Spleen (tissue), 13 donors: Measurements from ENCODE around the gene NDUFS3. TPM values are rescaled to one million over a fixed set of nuclear protein-coding genes. Genes with fewer than 3 reads are reported as not detected.
"Not testable (repeated sequence)": the region's sequence is repeated elsewhere in the genome, so short reads cannot be mapped to it uniquely, and the experiment has no call there.

Experiments
- DNase-seq: peaks from one replicate; pipeline ENCODE4 v3.0.0-alpha.2; 2020
- H3K27ac ChIP-seq, 8 donors: fragments of 200-600 bp; sonication (generic) in 7 of 8; 1 replicate in 4 of 8; 2 replicates in 4 of 8; pipeline versions ENCODE4 v1.5.0 to v1.8.0; 2016 to 2021; ENCODE audit warnings: inconsistent platforms in 4 of 8, mild to moderate bottlenecking in 4 of 8, moderate library complexity in 1 of 8
- H3K27me3 ChIP-seq, 7 donors: fragments of 200-600 bp; sonication (generic) in 6 of 7; replicated peaks in 1 of 7; 1 replicate in 4 of 7; 2 replicates in 3 of 7; pipeline versions ENCODE4 v1.5.0 to v1.8.0; 2016 to 2021; ENCODE audit warnings: inconsistent platforms in 3 of 7, mild to moderate bottlenecking in 1 of 7
- H3K36me3 ChIP-seq, 6 donors: fragments of 200-600 bp; sonication (generic) in 5 of 6; 1 replicate in 4 of 6; 2 replicates in 2 of 6; pipeline versions ENCODE4 v1.5.0 to v1.8.0; 2016 to 2021; ENCODE audit warnings: inconsistent platforms in 2 of 6
- H3K4me1 ChIP-seq, 6 donors: fragments of 200-600 bp; sonication (generic) in 5 of 6; 1 replicate in 3 of 6; 2 replicates in 3 of 6; pipeline versions ENCODE4 v1.5.0 to v1.8.0; 2016 to 2021; ENCODE audit warnings: inconsistent platforms in 3 of 6
- H3K4me3 ChIP-seq, 8 donors: fragments of 200-600 bp; sonication (generic) in 7 of 8; 1 replicate in 4 of 8; 2 replicates in 4 of 8; pipeline versions ENCODE4 v1.5.0 to v1.8.0; 2016 to 2021; ENCODE audit warnings: inconsistent platforms in 4 of 8, mild to moderate bottlenecking in 4 of 8, moderate library complexity in 2 of 8
- H3K9me3 ChIP-seq, 8 donors: fragments of 200-600 bp; sonication (generic) in 7 of 8; 1 replicate in 4 of 8; 2 replicates in 4 of 8; pipeline versions ENCODE4 v1.5.0 to v1.8.0; 2016 to 2021; ENCODE audit warnings: inconsistent platforms in 4 of 8
- POLR2A ChIP-seq, 3 donors: fragments of 450-650 bp; IDR thresholded peaks; one replicate each; pipeline ENCODE4 v1.5.1; 2017; ENCODE audit warnings: antibody characterized with exemption in 3 of 3, mild to moderate bottlenecking in 1 of 3
- POLR2AphosphoS5 ChIP-seq, 3 donors: sonication (generic); formaldehyde crosslinking; IDR thresholded peaks; one replicate each; pipeline ENCODE4 v1.5.1; 2017; ENCODE audit warnings: antibody characterized with exemption in 3 of 3
- WGBS, 5 donors: extraction: QIAGEN DNeasy Blood & Tissue Kit in 3 of 5; methylation state at CpG; one replicate each; pipeline versions ENCODE4 v1.1.5 to v1.1.7; 2013 to 2018; 5-methylcytosine and 5-hydroxymethylcytosine counted together
- intact Hi-C: fragments of 100-400 bp; cut with DNase I; formaldehyde crosslinking; loops from one replicate; pipeline ENCODE4 v1.15.0; 2023; ENCODE audit warnings: low total_unique reads
- long read RNA-seq, 2 donors: transcript quantifications; one replicate each; lab custom pipeline, GENCODE V29; 2026
- polyA plus RNA-seq, 3 donors: library from polyadenylated mRNA; stranded (reverse); fragments of 200-250 nt; gene quantifications; one replicate each; pipeline ENCODE4 v1.2.1, GENCODE V29; 2013
- total RNA-seq, 7 donors: library from RNA; depleted of rRNA in 3 of 7; stranded (reverse); fragments of >200 nt in 3 of 7; fragmentation: NEBNext Ultra II Directional in 4 of 7; extraction: Animal tissue kit (Norgen Biotek cat#: 25700) in 4 of 7; gene quantifications; one replicate each; pipeline versions ENCODE4 v1.1.0 to v1.2.1, GENCODE V29; 2016 to 2021
- TF ChIP-seq, protein P1 (sequence below), 11 experiments: fragments of 200-600 bp in 7 of 11; fragments of 450-650 bp in 4 of 11; sonication (generic) in 4 of 11; IDR thresholded peaks in 8 of 11; conservative IDR thresholded peaks in 3 of 11; 1 replicate in 7 of 11; 2 replicates in 4 of 11; pipeline versions ENCODE4 v1.4.0 to v1.8.0; 2016 to 2021; ENCODE audit warnings: antibody characterized with exemption in 11 of 11, inconsistent platforms in 4 of 11, mild to moderate bottlenecking in 1 of 11
- donor health status: healthy with polysubstance abuse.
- donor health status: DM: no; HTN: no; CAD: no; lungs with moderate emphysema.
- donor health status: DM: no; HTN: no; CAD: no.
- donor health status: Bipolar disorder and iron deficiency.
- donor health status: healthy.
- donor health status: DM: no; HTN: no; CAD: no.
- donor health status: DM: yes; HTN: yes; CAD: no.

NDUFS3 gene
- total RNA-seq (10 to 100 TPM; 53.1 to 76.7 (median 68.5) TPM), polyA plus RNA-seq (100 to 1,000 TPM; 122 to 141 (median 137) TPM)
- long read RNA-seq, donor 1, transcript NDUFS3-201 (7 exons, 958 nt): major isoform, 38 of 48 reads
- long read RNA-seq, donor 1, partial matches to known transcripts: 6 of 48 reads
- long read RNA-seq, donor 1, other reads (novel, unspliced or antisense): 0 of 48 reads
- long read RNA-seq, donor 2, transcript NDUFS3-201 (7 exons, 958 nt): major isoform, 40 of 46 reads
- long read RNA-seq, donor 2, partial matches to known transcripts: 0 of 46 reads
- long read RNA-seq, donor 2, other reads (novel, unspliced or antisense): 0 of 46 reads

DNA sequence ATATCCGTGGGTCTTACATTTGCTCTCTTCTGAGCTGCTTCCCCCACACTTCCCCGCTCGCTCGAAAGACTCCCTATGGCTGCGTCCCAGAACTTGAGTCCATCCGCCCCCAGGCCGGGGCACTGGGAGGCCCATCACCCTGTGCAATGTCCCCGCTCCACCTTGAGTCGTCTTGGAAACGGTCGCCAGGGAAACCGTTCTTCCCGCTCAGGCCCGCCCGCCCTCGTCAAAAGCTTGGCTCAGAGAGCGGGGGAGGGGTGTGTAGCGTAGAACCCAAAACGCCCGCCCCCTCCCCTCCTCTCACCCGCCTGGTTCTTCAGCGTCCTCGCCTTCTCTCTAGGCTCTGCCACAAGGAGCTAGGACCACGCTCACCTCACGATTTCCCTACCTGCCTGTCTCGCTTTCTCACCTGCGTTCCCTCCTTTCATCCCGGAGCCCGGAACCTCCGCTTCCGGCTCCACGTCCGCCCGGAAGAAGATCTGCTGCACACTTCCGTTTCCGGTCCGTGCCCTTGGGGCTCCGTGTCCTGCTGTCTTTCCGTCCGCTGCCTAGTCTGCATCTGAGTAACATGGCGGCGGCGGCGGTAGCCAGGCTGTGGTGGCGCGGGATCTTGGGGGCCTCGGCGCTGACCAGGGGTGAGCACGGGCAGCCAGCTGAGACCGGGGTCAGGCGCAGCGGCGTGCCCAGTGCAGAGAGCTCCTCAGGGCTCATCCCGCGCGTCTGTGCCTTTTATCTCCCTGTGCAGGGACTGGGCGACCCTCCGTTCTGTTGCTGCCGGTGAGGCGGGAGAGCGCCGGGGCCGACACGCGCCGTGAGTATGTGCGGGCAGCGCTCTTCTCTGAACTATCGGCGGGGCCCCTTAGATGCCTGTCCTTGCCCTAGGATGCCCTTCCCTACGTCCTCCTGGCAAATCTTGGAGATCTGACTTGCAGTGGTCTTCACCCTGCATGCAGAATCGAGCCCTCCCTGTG, at the start of gene NDUFS3, which contains the start of gene KBTBD4:
NDUFS3 (plus strand) TSS at position 551 of the 971 bp plus-strand sequence; CDS start at position 569, 18 bp downstream.
KBTBD4 (minus strand) TSS at position 447 of the 971 bp plus-strand sequence; CDS start at position 428, 19 bp downstream.
- intact Hi-C loops: no loop called here
- Histone ChIP-seq H3K4me3 (peak within 1 kb of the TSS; percentile 82 to 98 (median 94)), H3K4me1 (peaks cover 19 to 63% (median 41%) of the 10 kb centered on the region in 6 donors), H3K36me3 (peaks cover 7 to 77% (median 61%) of the 10 kb centered on the region in 6 donors), H3K9me3 (no peaks in the 10 kb centered on the region), H3K27me3 (no peaks in the 10 kb centered on the region), H3K27ac (peak within 1 kb of the TSS; percentile 79 to 94 (median 90))
- DNase-seq: peak; percentile 95
- 0 to 1% (median 1%) methylated on average over 48 to 72 of the region's 72 CpGs for WGBS, 5 donors
- TF ChIP-seq, protein P1, sequence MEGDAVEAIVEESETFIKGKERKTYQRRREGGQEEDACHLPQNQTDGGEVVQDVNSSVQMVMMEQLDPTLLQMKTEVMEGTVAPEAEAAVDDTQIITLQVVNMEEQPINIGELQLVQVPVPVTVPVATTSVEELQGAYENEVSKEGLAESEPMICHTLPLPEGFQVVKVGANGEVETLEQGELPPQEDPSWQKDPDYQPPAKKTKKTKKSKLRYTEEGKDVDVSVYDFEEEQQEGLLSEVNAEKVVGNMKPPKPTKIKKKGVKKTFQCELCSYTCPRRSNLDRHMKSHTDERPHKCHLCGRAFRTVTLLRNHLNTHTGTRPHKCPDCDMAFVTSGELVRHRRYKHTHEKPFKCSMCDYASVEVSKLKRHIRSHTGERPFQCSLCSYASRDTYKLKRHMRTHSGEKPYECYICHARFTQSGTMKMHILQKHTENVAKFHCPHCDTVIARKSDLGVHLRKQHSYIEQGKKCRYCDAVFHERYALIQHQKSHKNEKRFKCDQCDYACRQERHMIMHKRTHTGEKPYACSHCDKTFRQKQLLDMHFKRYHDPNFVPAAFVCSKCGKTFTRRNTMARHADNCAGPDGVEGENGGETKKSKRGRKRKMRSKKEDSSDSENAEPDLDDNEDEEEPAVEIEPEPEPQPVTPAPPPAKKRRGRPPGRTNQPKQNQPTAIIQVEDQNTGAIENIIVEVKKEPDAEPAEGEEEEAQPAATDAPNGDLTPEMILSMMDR (IDR thresholded peaks at IDR 0.05 in 8 of 11, conservative IDR thresholded peaks at IDR 0.05 in 3 of 11): peak in 2 of 11 experiments; percentile 17 to 21
- TF ChIP-seq POLR2AphosphoS5 (IDR thresholded peaks at IDR 0.05) (peak; percentile 95 to 97 (median 96)), POLR2A (IDR thresholded peaks at IDR 0.05) (peak in 1 of 3 donors; percentile 74)

DNA sequence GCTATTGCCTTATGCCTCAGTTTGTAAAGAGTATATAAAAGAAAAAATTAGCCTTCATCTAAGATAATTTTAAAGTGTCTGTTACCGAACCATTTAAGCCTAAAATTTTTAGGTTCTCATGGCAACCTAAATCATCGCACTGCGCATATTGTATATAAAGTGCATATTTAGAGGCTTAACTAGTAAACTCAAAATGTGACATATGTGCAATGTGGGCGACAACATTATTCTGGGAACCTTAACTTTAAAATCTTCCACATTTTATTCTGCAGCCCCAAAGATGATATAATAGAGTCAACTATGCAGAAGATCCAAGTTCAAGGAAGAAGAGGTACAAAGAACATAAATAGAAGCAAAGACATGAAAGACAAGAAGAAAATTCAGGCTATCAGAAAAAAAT, 48.9 kb upstream of the NDUFS3 start:
- TF ChIP-seq, protein P1 (IDR thresholded peaks at IDR 0.05 in 8 of 11, conservative IDR thresholded peaks at IDR 0.05 in 3 of 11): no peak
- TF ChIP-seq POLR2AphosphoS5 (IDR thresholded peaks at IDR 0.05) (no peak), POLR2A (IDR thresholded peaks at IDR 0.05) (no peak)
- H3K27me3 ChIP-seq: no peaks in the 10 kb centered on the region
- peaks cover 44 to 100% (median 71%) of the 10 kb centered on the region in 6 donors for H3K4me1 ChIP-seq
- no peaks in the 10 kb centered on the region for H3K9me3 ChIP-seq
- peak overlapping the region in 1 of 8 donors; percentile 29 for H3K27ac ChIP-seq
- 96 to 98% (median 96%) methylated on average over 4 of the region's 4 CpGs for WGBS, 5 donors
- no peak overlapping the region for H3K4me3 ChIP-seq
- no peak for DNase-seq
- intact Hi-C loops: no loop called here
- peaks cover 0 to 56% (median 0%) of the 10 kb centered on the region in 6 donors for H3K36me3 ChIP-seq

DNA sequence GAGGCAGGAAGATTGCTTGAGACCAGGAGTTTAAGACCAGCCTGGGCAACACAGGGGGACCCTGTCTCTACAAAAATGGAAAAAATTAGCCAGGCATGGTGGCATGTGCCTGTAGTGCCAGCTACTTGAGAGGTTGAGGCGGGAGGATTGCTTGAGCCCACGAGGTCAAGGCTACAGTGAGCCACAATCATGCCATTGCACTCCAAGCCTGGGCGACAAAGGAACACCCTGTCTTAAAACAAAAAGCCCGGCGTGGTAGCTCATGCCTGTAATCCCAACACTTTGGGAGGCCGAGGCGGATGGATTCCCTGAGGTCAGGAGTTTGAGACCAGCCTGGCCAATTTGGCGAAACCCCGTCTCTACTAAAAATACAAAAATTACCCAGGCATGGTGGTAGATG, 48.2 kb upstream of the NDUFS3 start:
- Histone ChIP-seq H3K27ac (peak overlapping the region in 2 of 8 donors; percentile 25 to 56), H3K4me1 (peaks cover 37 to 100% (median 68%) of the 10 kb centered on the region in 6 donors), H3K36me3 (peaks cover 0 to 63% (median 0%) of the 10 kb centered on the region in 6 donors)
- H3K9me3 ChIP-seq, H3K4me3 ChIP-seq, intact Hi-C loops, DNase-seq, H3K27me3 ChIP-seq: not testable (repeated sequence)
- WGBS, 5 donors: 89 to 97% (median 90%) methylated on average over 9 of the region's 9 CpGs

DNA sequence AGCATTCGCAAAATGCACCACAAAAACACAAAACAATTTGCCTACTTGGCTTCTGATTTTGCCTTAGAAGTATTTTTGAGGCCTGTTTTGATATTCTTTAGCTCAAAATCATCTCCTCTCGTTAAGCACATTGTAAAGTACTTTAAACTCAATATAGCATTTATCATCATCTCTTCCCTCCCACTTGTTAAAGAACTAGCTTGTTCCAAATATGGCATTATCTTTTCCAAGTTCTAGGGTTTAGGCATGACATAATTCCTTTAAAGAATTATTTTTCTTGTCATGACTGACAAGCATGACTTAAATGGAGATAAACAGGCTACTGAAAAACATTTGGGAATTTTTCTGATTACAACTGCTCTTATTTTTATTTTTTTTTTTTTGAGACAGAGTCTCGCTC, 47.2 kb upstream of the NDUFS3 start:
- H3K36me3 ChIP-seq: peaks cover 0 to 62% (median 3%) of the 10 kb centered on the region in 6 donors
- H3K27ac ChIP-seq: peak overlapping the region in 3 of 8 donors; percentile 25 to 56 (median 48)
- H3K27me3 ChIP-seq: no peaks in the 10 kb centered on the region
- 69 to 80% (median 77%) methylated on average over 3 of the region's 3 CpGs for WGBS, 5 donors
- DNase-seq: no peak
- no peak overlapping the region for H3K4me3 ChIP-seq
- peaks cover 37 to 100% (median 67%) of the 10 kb centered on the region in 6 donors for H3K4me1 ChIP-seq
- intact Hi-C loops: no loop called here
- H3K9me3 ChIP-seq: no peaks in the 10 kb centered on the region
- TF ChIP-seq, protein P1 (IDR thresholded peaks at IDR 0.05 in 8 of 11, conservative IDR thresholded peaks at IDR 0.05 in 3 of 11): no peak
